Lower leg skin (tissue), 3 donors: ENCODE results near the gene KRT9.

Experiments
- POLR2A ChIP-seq, 2 donors: fragments of 450-650 bp; IDR thresholded peaks; one replicate each; pipeline ENCODE4 v1.6.1; 2016 to 2017; ENCODE audit warnings: antibody characterized with exemption in 2 of 2, mild to moderate bottlenecking in 1 of 2, moderate library complexity in 1 of 2
- TF ChIP-seq, protein P1 (sequence below), 3 donors: fragments of 450-650 bp; IDR thresholded peaks; one replicate each; pipeline ENCODE4 v1.5.1; 2016; ENCODE audit warnings: antibody characterized with exemption in 3 of 3, mild to moderate bottlenecking in 3 of 3, moderate library complexity in 2 of 3

DNA sequence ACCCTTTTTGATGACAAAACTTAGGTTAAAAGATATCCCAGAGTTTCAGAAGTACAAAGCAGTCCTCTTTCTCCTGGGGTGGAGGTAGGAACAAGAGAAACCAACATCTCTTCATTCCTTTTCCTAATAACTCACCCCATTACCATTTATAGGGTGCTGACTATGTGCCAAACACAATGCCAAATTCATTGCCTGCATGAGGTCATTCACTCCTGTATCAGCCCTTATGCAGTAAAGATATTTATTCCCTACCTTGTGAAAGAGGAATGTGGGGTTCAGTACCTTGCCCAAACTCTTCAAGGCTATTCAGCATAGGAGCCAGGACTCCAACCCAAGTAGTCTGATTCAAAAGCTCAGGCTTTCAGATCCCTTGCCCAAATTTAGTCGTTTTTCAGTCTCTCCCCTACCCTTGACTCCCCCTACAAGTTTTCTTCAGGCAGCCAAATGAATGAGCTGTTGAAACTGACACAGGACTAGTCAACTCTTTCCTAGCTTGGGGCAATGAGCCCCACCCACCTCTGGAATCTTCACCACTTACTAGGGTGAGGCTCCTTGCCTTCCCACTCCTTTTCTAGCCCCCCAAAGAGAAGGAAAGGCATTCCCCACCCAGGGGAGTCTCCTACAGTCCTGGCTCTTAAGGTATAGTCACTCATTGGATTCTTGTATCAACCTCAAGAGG is 9.0 kb upstream of the KRT9 start:
- TF ChIP-seq, protein P1, sequence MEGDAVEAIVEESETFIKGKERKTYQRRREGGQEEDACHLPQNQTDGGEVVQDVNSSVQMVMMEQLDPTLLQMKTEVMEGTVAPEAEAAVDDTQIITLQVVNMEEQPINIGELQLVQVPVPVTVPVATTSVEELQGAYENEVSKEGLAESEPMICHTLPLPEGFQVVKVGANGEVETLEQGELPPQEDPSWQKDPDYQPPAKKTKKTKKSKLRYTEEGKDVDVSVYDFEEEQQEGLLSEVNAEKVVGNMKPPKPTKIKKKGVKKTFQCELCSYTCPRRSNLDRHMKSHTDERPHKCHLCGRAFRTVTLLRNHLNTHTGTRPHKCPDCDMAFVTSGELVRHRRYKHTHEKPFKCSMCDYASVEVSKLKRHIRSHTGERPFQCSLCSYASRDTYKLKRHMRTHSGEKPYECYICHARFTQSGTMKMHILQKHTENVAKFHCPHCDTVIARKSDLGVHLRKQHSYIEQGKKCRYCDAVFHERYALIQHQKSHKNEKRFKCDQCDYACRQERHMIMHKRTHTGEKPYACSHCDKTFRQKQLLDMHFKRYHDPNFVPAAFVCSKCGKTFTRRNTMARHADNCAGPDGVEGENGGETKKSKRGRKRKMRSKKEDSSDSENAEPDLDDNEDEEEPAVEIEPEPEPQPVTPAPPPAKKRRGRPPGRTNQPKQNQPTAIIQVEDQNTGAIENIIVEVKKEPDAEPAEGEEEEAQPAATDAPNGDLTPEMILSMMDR (IDR thresholded peaks at IDR 0.05): no peak
- no peak for TF ChIP-seq POLR2A (IDR thresholded peaks at IDR 0.05)
